ENCODE measurements around the gene CAND1. TPM values are rescaled to one million over a fixed set of nuclear protein-coding genes. Genes with fewer than 3 reads are reported as not detected.
A peak's percentile ranks its signal among the peaks of the same experiment; 100 is the strongest.

CAND1 gene
- total and polyA plus RNA-seq, 2 experiments from 2014 or later = 92.6 to 111 TPM

- H3K9ac ChIP-seq = no peak overlapping the region
- H3K79me2 ChIP-seq (ENCODE audit: insufficient read depth) = peaks cover 100% of the 10 kb centered on the region
- H2AFZ ChIP-seq = no peak overlapping the region
- H3K27ac ChIP-seq = no peak overlapping the region
- H3K36me3 ChIP-seq (ENCODE audit: low read depth) = peaks cover 5% of the 10 kb centered on the region
- no peaks in the 10 kb centered on the region for H3K9me3 ChIP-seq (ENCODE audit: low read depth)
- 95 to 98% methylated on average over 2 of the region's 2 CpGs for WGBS, 2 experiments (ENCODE audit: low coverage in 1 of 2, low lambda C conversion rate in 2 of 2, missing lambda C conversion rate in 2 of 2)
- no peaks in the 10 kb centered on the region; the same call in 1 of the 2 replicates for H3F3A ChIP-seq (ENCODE audit: insufficient read depth)
- peaks cover 18% of the 10 kb centered on the region; the same call in 1 of the 2 replicates for H4K20me1 ChIP-seq (ENCODE audit: insufficient read depth)
- in situ Hi-C loops (cut with MboI) = no loop called here
- DNase-seq = peak; percentile 9
- H3K4me1 ChIP-seq (ENCODE audit: insufficient read depth) = no peaks in the 10 kb centered on the region
- no peaks in the 10 kb centered on the region for H3K9me2 ChIP-seq (ENCODE audit: insufficient read depth)
- TF ChIP-seq EZH2 (IDR thresholded peaks at IDR 0.05; ENCODE audit: insufficient read depth, poor library complexity, severe bottlenecking) (no peak), EZH2phosphoT487 (IDR thresholded peaks at IDR 0.05; ENCODE audit: insufficient read depth, low read depth) (no peak)
- H3K4me2 ChIP-seq (ENCODE audit: unreplicated experiment) = no peak overlapping the region
- no peak overlapping the region for H3K4me3 ChIP-seq
- no peaks in the 10 kb centered on the region for H3K27me3 ChIP-seq (replicated peaks; ENCODE audit: insufficient read depth)
Measured at GRCh38 chr12:67288561-67288960, 19.4 kb downstream of the CAND1 start.

- Histone ChIP-seq H3F3A (ENCODE audit: insufficient read depth) (no peaks in the 10 kb centered on the region), H3K4me3 (no peak overlapping the region), H2AFZ (no peak overlapping the region), H3K36me3 (ENCODE audit: low read depth) (peaks cover 5% of the 10 kb centered on the region), H3K9me2 (ENCODE audit: insufficient read depth) (no peaks in the 10 kb centered on the region), H3K27me3 (replicated peaks; ENCODE audit: insufficient read depth) (no peaks in the 10 kb centered on the region), H3K27ac (no peak overlapping the region), H3K9ac (no peak overlapping the region), H3K4me1 (ENCODE audit: insufficient read depth) (no peaks in the 10 kb centered on the region), H3K79me2 (ENCODE audit: insufficient read depth) (peaks cover 98% of the 10 kb centered on the region), H3K4me2 (ENCODE audit: unreplicated experiment) (no peak overlapping the region), H4K20me1 (ENCODE audit: insufficient read depth) (peaks cover 18% of the 10 kb centered on the region; the same call in 1 of the 2 replicates), H3K9me3 (ENCODE audit: low read depth) (no peaks in the 10 kb centered on the region)
- WGBS, 2 experiments (ENCODE audit: low coverage in 1 of 2, low lambda C conversion rate in 2 of 2, missing lambda C conversion rate in 2 of 2) = 94 to 98% methylated on average over 2 of the region's 2 CpGs
- in situ Hi-C loops (cut with MboI) = no loop called here
- no peak for TF ChIP-seq EZH2 (IDR thresholded peaks at IDR 0.05; ENCODE audit: insufficient read depth, poor library complexity, severe bottlenecking)
- DNase-seq = no peak
Measured at GRCh38 chr12:67290378-67290777, 21.2 kb downstream of the CAND1 start.

- Histone ChIP-seq H3K4me1 (ENCODE audit: insufficient read depth) (no peaks in the 10 kb centered on the region), H3K36me3 (ENCODE audit: low read depth) (peaks cover 63% of the 10 kb centered on the region), H3K9me3 (ENCODE audit: low read depth) (no peaks in the 10 kb centered on the region), H3K4me3 (no peak overlapping the region), H3K79me2 (ENCODE audit: insufficient read depth) (peaks cover 93% of the 10 kb centered on the region), H3K9me2 (ENCODE audit: insufficient read depth) (no peaks in the 10 kb centered on the region), H3K27ac (no peak overlapping the region), H3K27me3 (replicated peaks; ENCODE audit: insufficient read depth) (no peaks in the 10 kb centered on the region), H3F3A (ENCODE audit: insufficient read depth) (no peaks in the 10 kb centered on the region), H3K9ac (no peak overlapping the region), H2AFZ (no peak overlapping the region), H4K20me1 (ENCODE audit: insufficient read depth) (no peaks in the 10 kb centered on the region), H3K4me2 (ENCODE audit: unreplicated experiment) (no peak overlapping the region)
- 94 to 98% methylated on average over 2 of the region's 2 CpGs for WGBS, 2 experiments (ENCODE audit: low coverage in 1 of 2, low lambda C conversion rate in 2 of 2, missing lambda C conversion rate in 2 of 2)
- TF ChIP-seq EZH2 (IDR thresholded peaks at IDR 0.05; ENCODE audit: insufficient read depth, poor library complexity, severe bottlenecking) (no peak), EZH2phosphoT487 (IDR thresholded peaks at IDR 0.05; ENCODE audit: insufficient read depth, low read depth) (no peak)
- in situ Hi-C loops (cut with MboI) = no loop called here
- no peak for DNase-seq
Measured at GRCh38 chr12:67299526-67299925, 30.4 kb downstream of the CAND1 start.

- no peak for DNase-seq
- in situ Hi-C loops (cut with MboI) = no loop called here
- Histone ChIP-seq H3K4me1 (ENCODE audit: insufficient read depth) (no peaks in the 10 kb centered on the region), H3K4me2 (ENCODE audit: unreplicated experiment) (no peak overlapping the region), H3K27ac (no peak overlapping the region), H3K36me3 (ENCODE audit: low read depth) (peaks cover 67% of the 10 kb centered on the region), H4K20me1 (ENCODE audit: insufficient read depth) (no peaks in the 10 kb centered on the region), H3F3A (ENCODE audit: insufficient read depth) (no peaks in the 10 kb centered on the region), H3K9ac (no peak overlapping the region), H3K9me3 (ENCODE audit: low read depth) (no peaks in the 10 kb centered on the region), H3K79me2 (ENCODE audit: insufficient read depth) (peaks cover 93% of the 10 kb centered on the region), H3K27me3 (replicated peaks; ENCODE audit: insufficient read depth) (no peaks in the 10 kb centered on the region), H3K9me2 (ENCODE audit: insufficient read depth) (no peaks in the 10 kb centered on the region), H3K4me3 (no peak overlapping the region), H2AFZ (no peak overlapping the region)
- 94 to 98% methylated on average over 4 of the region's 4 CpGs for whole genome bisulfite sequencing, 2 experiments (ENCODE audit: low coverage in 1 of 2, low lambda C conversion rate in 2 of 2, missing lambda C conversion rate in 2 of 2)
- no peak for TF ChIP-seq EZH2phosphoT487 (IDR thresholded peaks at IDR 0.05; ENCODE audit: insufficient read depth, low read depth)
- no peak for TF ChIP-seq EZH2 (IDR thresholded peaks at IDR 0.05; ENCODE audit: insufficient read depth, poor library complexity, severe bottlenecking)
Measured at GRCh38 chr12:67299926-67300325, 30.8 kb downstream of the CAND1 start.

- DNase-seq = no peak
- no peaks in the 10 kb centered on the region for H3K9me2 ChIP-seq (ENCODE audit: insufficient read depth)
- H2AFZ ChIP-seq = no peak overlapping the region
- H3K27me3 ChIP-seq (replicated peaks; ENCODE audit: insufficient read depth) = no peaks in the 10 kb centered on the region
- no peaks in the 10 kb centered on the region for H3K9me3 ChIP-seq (ENCODE audit: low read depth)
- no peak overlapping the region for H3K27ac ChIP-seq
- H3K79me2 ChIP-seq (ENCODE audit: insufficient read depth) = peaks cover 87% of the 10 kb centered on the region
- in situ Hi-C loops (cut with MboI) = no loop called here
- no peak overlapping the region for H3K4me2 ChIP-seq (ENCODE audit: unreplicated experiment)
- H3K4me3 ChIP-seq = no peak overlapping the region
- WGBS, 2 experiments (ENCODE audit: low coverage in 1 of 2, low lambda C conversion rate in 2 of 2, missing lambda C conversion rate in 2 of 2) = 95 to 99% methylated on average over 7 of the region's 7 CpGs
- no peaks in the 10 kb centered on the region for H3K4me1 ChIP-seq (ENCODE audit: insufficient read depth)
- peaks cover 81% of the 10 kb centered on the region for H3K36me3 ChIP-seq (ENCODE audit: low read depth)
- TF ChIP-seq EZH2phosphoT487 (IDR thresholded peaks at IDR 0.05; ENCODE audit: insufficient read depth, low read depth) = no peak
- no peak for TF ChIP-seq EZH2 (IDR thresholded peaks at IDR 0.05; ENCODE audit: insufficient read depth, poor library complexity, severe bottlenecking)
- no peaks in the 10 kb centered on the region for H3F3A ChIP-seq (ENCODE audit: insufficient read depth)
- no peak overlapping the region for H3K9ac ChIP-seq
- H4K20me1 ChIP-seq (ENCODE audit: insufficient read depth) = no peaks in the 10 kb centered on the region
Measured at GRCh38 chr12:67302162-67302561, 33.0 kb downstream of the CAND1 start.

Measured in GM23248 (cell line).